D721Med (cell line): ENCODE data around the gene POLR1A.

Source experiments
- DNase-seq: peaks from one replicate; pipeline ENCODE4 v3.0.0; 2011; ENCODE audit warnings: low spot score; ENCODE audit not compliant: insufficient read length
- FAIRE-seq: peaks from 2 replicates; lab custom pipeline; 2011; peaks lifted over from hg19 to GRCh38; lab: Jason Lieb, UNC
- TF ChIP-seq, protein P1 (sequence below): IDR thresholded peaks from 2 replicates; pipeline ENCODE4 v1.5.1; 2012; ENCODE audit warnings: mild to moderate bottlenecking, control low read depth; ENCODE audit not compliant: insufficient read depth; ENCODE audit errors: missing control alignments

Gene POLR1A

DNA sequence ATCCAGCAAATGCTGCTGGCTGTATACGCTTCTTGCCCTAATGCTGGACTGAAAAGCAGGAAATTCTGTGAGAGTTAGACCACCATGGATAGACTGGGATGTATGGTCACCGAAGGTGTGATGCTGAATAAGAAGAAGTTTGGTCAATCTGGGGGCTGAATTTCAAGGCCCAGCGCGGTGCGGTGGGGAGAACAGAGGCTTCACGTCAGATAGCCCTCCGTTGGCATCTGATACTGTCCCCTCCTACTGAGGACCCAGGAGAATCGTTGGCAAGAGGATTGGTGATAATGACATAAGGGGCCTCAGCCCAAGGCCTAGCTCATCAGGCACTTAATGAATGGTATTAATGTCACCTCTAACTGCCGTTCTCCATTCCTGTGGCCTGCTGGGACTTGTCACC, 119.6 kb downstream of the POLR1A start:
- TF ChIP-seq, protein P1, sequence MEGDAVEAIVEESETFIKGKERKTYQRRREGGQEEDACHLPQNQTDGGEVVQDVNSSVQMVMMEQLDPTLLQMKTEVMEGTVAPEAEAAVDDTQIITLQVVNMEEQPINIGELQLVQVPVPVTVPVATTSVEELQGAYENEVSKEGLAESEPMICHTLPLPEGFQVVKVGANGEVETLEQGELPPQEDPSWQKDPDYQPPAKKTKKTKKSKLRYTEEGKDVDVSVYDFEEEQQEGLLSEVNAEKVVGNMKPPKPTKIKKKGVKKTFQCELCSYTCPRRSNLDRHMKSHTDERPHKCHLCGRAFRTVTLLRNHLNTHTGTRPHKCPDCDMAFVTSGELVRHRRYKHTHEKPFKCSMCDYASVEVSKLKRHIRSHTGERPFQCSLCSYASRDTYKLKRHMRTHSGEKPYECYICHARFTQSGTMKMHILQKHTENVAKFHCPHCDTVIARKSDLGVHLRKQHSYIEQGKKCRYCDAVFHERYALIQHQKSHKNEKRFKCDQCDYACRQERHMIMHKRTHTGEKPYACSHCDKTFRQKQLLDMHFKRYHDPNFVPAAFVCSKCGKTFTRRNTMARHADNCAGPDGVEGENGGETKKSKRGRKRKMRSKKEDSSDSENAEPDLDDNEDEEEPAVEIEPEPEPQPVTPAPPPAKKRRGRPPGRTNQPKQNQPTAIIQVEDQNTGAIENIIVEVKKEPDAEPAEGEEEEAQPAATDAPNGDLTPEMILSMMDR, result no peak
- no peak for FAIRE-seq
- no peak for DNase-seq

DNA sequence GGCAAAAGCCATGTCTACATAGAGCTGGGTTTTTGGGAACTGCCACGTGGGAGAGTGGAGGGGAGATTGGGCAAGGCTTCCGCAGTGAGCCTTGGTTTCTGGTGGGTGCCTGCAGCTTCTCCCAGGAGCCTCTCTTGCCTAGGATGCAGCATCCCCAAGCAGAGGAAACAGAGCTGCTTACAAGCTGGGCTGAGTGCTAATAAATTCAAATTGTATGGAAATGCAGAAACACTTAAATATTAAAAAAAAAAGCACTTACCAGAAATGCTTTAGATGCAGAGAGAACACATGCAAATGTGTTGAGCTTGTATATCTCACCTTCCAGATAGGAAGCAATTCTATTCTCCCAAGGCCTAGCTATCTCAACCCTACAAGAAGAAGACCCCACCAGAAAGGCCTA, 120.9 kb downstream of the POLR1A start:
- no peak for FAIRE-seq
- no peak for DNase-seq
- TF ChIP-seq, protein P1, result no peak

DNA sequence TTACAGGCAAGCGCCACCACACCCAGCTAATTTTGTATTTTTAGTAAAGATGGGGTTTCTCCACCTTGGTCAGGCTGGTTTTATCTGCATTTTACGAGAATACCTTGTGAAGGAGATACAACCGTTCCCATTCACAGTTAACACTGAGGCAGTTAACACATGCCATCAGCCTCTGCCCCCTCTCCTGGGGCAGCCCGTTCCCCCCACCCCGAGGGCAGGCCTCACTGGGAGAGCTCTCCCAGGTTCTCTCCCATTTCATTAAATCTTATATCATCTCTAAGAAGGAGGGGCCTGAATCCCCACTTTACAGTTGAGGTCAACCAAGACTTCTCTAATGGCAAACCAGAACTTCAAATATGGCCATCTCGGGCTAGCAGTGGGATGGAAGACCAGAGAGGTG, 121.9 kb downstream of the POLR1A start:
- DNase-seq (no peak), FAIRE-seq (no peak)
- TF ChIP-seq, protein P1, result no peak

DNA sequence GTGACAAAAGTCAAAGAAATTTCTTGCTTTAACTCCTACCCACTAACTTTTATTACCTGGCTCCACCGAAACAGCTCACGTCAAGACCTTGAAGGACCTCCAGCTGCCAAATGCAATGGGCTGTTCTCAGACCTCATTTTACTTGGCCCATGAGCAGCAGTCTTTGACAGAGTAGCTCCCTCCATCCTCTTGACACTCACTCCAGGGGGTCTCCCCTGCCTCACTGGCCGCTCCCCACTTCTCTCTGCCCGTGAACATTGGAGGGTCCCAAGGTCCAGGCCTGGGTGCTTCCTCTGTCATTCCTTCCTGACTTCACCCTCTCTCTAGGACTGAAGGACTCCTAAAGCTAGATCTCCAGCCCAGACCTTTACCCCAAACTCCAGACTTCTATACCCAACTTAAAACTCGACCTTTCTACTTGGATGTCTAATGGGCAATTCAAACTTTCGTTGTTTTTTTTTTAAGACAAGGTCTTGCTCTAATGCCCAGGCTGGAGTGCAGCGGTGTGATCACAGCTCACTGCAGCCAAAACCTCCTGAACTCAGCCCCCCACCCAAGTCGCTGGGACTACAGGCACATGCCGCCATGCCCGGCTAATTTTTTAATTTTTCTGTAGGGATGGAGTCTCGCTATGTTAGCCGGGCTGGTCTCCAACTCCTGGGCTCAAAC, 124.0 kb downstream of the POLR1A start:
- no peak for FAIRE-seq
- TF ChIP-seq, protein P1, result no peak

DNA sequence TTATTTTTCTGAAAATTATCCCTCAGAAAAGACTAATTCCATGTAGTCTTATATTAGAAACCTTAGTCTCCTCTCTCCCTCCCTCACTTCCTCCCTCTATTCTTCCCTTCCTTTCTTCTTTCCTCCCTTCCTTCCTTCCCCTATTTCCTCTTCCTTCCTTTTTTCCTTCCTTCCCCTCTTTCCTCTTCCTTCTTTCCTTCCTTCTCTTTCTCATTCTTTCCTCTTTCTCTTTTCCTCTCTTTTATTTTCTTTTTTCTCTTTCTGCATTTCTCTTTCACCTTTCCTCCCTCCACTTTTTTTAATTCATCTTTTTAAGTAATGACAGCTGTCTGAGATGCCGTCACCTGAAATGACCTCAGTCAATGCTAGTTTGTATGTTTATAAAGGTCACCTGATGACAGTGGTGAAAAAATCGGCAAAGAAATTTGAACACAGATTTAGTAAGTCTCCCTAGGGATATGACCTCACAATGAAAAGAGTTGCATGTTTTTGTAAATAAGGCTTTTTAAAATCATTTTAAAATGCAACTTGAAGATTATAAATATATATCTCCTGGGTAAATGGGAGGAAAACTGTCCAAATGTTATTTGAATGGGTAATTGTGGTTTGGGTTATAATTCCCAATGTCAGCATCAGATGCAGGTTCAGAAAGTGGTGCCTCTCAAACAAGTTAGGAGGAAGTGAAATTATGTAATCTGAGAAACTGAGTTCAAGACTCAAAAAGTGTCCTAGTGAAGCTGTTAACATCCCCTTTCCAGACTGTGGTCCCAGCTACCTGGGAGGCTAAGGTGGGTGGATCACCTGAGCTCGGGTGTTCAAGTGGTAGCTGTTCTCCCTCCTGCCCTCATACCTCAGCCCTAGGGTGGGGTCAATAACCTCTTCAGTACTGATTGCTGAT, 126.6 kb downstream of the POLR1A start:
- DNase-seq (no peak), FAIRE-seq (no peak)
- TF ChIP-seq, protein P1, result no peak

More for the DNA sequence above, 124.0 kb downstream of the POLR1A start:
- no peak for DNase-seq

GRCh38 chr2:85976106-85976920, 129.4 kb downstream of the POLR1A start:
- TF ChIP-seq, protein P1, result no peak

More at GRCh38 chr2:85976106-85976920, 129.4 kb downstream of the POLR1A start:
- FAIRE-seq, result no peak
- DNase-seq, result no peak
